ENCODE results near the gene TBC1D20.

- TF ChIP-seq CTCF (IDR thresholded peaks at IDR 0.05) (no peak), ZFX (IDR thresholded peaks at IDR 0.05; ENCODE audit: borderline replicate concordance) (no peak)
Observed at GRCh38 chr20:445514-446336, 16.6 kb downstream of the TBC1D20 start.

Measured in 22Rv1 (cell line).